ENCODE measurements around the gene ARHGAP23.

The ARHGAP23 gene

DNA sequence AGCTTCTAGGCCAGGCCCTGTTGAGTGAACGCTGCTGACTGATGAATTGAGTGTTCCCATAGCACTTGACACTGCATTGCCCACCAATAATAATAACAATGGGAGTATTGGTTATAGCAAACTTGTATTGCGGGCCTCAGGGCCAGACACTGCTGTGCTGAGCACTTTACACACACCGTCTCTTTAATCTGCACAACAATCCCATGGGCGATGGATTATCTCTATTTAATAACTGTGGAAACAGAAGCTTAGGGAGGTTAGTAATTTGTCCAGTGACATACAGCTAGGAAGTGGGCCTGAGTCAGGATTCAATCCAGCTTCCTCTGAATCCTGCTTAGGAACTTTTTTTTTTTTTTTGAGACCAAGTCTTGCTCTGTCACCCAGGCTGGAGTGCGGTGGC is 11.2 kb downstream of the ARHGAP23 start:
- DNase-seq (no peak), ATAC-seq (replicated peaks) (no peak)
- H3K36me3 Mint-ChIP-seq (ENCODE audit: insufficient read depth): peaks cover 4% of the 10 kb centered on the region
- peaks cover 9 to 52% of the 10 kb centered on the region in 2 donors for H3K27me3 Mint-ChIP-seq
- H3K27ac Mint-ChIP-seq: no peak overlapping the region
- peaks cover 0 to 4% of the 10 kb centered on the region in 2 donors for H3K4me1 Mint-ChIP-seq (ENCODE audit: low read depth in 2 of 2)
- H3K4me3 Mint-ChIP-seq: no peak overlapping the region
- H3K9me3 Mint-ChIP-seq: no peaks in the 10 kb centered on the region

DNA sequence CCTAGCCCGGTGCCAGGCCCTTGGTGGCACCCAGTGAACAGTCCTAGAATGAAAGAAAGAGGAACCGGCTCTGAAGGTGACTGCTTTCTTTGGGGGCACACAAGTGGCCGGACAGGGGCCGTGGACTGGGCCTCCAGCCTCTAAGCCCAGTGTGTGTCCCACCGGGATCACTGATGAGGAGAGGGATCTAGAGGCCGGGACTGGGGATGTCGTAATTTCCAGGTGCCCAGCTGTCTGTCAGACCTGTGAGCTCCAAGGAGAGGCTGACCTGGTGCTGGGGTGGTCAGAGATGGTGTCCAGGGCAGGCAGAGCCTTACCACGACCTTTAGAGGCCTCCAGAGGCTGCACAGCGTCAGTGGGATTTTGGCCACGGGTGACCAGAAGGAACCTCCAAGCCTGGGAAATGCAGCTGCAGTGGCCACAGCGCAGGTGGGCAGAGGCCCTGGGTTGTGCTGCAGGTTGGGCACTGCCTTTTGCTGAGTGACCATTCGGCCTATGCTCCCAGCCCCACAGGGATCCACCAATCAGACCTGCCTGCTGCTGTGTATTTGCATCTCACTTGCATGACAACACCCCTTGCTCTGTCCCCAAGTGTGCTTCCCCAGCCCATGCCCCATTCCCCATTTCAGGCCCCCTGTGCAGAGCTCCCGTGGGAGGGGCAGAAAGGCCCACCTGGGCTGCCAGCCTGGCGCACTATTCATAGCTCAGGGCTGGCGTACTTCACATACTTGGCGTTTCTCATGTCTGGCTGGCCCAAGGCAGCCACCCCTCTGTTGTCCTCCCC is 12.5 kb downstream of the ARHGAP23 start:
- Mint-ChIP-seq H3K27me3 (peaks cover 9 to 39% of the 10 kb centered on the region in 2 donors), H3K36me3 (ENCODE audit: insufficient read depth) (no peaks in the 10 kb centered on the region), H3K4me3 (no peak overlapping the region), H3K4me1 (ENCODE audit: low read depth in 2 of 2) (peaks cover 0 to 4% of the 10 kb centered on the region in 2 donors), H3K9me3 (no peaks in the 10 kb centered on the region), H3K27ac (no peak overlapping the region)
- ATAC-seq (replicated peaks) (no peak), DNase-seq (no peak)

DNA sequence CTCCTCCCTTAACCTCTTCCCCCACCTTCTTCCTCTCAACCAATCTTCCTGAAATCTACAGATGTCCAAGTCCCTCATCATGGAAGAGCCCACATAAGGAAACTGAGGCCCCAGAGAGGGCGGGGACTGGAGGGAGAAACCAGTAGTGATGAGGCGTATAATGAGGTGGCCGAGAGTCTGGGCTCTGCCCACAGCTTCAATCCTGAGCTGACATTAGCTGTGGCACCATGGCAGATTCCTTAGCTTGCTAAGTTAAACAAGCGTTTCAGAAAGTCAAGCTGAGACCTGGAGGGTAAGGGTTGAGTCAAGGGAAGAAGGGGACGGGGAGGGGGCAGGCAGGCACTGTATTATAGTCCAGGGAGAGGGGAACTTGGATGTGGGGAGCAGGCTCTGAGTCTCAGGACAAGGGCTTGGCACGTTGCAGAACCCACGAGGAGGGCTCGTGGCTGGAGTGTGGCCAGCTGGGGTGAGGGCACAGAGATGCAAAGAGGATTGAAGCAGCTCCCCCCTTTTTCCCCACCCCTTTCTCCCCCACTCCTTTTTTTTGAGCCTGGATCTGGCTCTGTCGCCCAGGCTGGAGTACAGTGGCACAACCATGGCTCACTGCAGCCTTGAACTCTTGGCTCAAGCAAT is 13.3 kb downstream of the ARHGAP23 start:
- ATAC-seq (replicated peaks) (no peak), DNase-seq (no peak)
- Mint-ChIP-seq H3K27ac (no peak overlapping the region), H3K4me1 (ENCODE audit: low read depth in 2 of 2) (peaks cover 0 to 4% of the 10 kb centered on the region in 2 donors), H3K9me3 (no peaks in the 10 kb centered on the region), H3K36me3 (ENCODE audit: insufficient read depth) (peaks cover 3% of the 10 kb centered on the region), H3K4me3 (no peak overlapping the region), H3K27me3 (peaks cover 9 to 36% of the 10 kb centered on the region in 2 donors)

DNA sequence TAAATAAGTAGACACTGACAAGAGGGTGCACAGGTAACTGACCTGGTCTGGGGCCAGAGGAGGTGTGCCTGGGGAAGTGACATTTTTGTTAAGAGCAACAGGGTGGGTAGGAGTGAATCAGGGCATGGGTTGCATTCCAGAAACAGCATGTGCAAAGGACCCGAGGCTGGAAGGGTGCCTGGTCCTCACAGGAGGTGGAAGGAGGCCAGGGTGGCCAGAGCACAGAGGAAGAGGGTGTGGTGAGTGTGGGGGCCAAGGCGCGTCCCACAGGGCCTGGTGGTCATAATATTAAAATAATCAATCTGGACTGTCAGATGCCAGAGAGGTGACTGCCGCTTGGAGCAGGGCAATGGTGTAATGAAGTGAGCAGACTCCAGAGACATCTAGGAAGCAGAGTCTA is 14.3 kb downstream of the ARHGAP23 start:
- H3K36me3 Mint-ChIP-seq (ENCODE audit: insufficient read depth): peaks cover 6% of the 10 kb centered on the region

DNA sequence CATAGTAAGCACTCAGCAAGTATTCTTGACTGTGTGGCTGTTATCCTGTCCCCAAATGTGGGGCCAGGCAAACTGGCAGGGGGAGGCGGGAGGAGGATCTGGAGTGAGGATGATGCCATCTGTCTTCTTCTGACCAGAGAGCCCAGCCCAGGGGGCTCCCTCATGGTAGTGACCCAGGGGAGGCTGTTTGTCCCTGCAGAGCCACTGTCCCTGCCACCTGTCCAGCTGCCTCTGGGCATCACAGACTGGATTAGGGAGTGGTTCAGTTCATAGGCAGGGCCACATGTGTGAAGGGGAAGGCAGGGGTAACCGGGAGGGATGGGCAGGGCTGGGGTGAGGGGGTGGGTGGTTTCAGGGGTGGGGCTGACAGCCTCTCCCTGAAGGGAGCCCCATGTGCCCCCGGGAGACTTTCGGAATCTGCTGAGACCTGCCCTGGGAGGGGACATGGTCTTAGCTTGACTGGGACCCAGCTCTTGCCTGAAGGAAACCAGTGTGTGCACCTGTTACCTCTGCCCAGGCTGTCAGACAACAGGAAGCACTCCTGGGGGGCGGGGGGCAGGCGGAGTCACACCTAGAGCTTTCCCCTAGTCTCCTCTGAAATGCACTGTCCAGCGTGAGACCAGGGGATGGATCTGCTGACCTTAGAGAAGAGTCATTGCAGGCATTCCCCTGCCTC is 15.2 kb downstream of the ARHGAP23 start:
- no peak for DNase-seq
- Mint-ChIP-seq H3K9me3 (no peaks in the 10 kb centered on the region), H3K27ac (no peak overlapping the region), H3K4me3 (no peak overlapping the region), H3K4me1 (ENCODE audit: low read depth in 2 of 2) (peaks cover 0 to 4% of the 10 kb centered on the region in 2 donors), H3K36me3 (ENCODE audit: insufficient read depth) (peaks cover 6% of the 10 kb centered on the region), H3K27me3 (peaks cover 9 to 36% of the 10 kb centered on the region in 2 donors)
- peak; percentile 22 for ATAC-seq (replicated peaks)

More for the DNA sequence above, 14.3 kb downstream of the ARHGAP23 start:
- H3K27me3 Mint-ChIP-seq: peaks cover 9 to 36% of the 10 kb centered on the region in 2 donors
- H3K4me3 Mint-ChIP-seq: no peak overlapping the region
- ATAC-seq (replicated peaks) (no peak), DNase-seq (no peak)
- H3K27ac Mint-ChIP-seq: no peak overlapping the region
- H3K9me3 Mint-ChIP-seq: no peaks in the 10 kb centered on the region
- H3K4me1 Mint-ChIP-seq (ENCODE audit: low read depth in 2 of 2): peaks cover 0 to 4% of the 10 kb centered on the region in 2 donors

DNA sequence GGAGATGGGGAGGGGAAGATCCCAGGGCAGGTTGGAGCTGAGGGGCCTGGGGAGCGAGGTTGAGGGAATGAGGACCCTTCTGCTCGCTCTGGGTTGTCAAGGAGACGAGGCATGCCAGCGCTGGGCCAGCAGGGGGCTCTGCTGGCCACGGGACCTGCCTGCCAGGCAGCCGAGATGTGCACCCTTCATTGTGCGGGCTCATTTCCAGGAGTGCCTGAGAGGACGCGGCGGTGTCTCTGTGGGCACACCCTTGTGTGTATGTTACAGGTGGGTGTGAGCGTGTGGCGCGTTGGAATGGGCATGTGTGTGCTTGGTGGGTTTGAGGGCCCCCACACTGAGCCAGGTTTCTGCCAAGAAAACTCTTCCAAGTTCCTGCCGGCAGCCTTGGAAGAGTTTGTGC is 15.9 kb downstream of the ARHGAP23 start:
- Mint-ChIP-seq H3K4me3 (peak overlapping the region in 1 of 2 donors; percentile 19), H3K4me1 (ENCODE audit: low read depth in 2 of 2) (peaks cover 0 to 4% of the 10 kb centered on the region in 2 donors), H3K27me3 (peaks cover 12 to 41% of the 10 kb centered on the region in 2 donors), H3K9me3 (no peaks in the 10 kb centered on the region), H3K36me3 (ENCODE audit: insufficient read depth) (peaks cover 6% of the 10 kb centered on the region), H3K27ac (no peak overlapping the region)
- ATAC-seq (replicated peaks) (peak; percentile 79), DNase-seq (peak; percentile 23 to 31 (median 29))

DNA sequence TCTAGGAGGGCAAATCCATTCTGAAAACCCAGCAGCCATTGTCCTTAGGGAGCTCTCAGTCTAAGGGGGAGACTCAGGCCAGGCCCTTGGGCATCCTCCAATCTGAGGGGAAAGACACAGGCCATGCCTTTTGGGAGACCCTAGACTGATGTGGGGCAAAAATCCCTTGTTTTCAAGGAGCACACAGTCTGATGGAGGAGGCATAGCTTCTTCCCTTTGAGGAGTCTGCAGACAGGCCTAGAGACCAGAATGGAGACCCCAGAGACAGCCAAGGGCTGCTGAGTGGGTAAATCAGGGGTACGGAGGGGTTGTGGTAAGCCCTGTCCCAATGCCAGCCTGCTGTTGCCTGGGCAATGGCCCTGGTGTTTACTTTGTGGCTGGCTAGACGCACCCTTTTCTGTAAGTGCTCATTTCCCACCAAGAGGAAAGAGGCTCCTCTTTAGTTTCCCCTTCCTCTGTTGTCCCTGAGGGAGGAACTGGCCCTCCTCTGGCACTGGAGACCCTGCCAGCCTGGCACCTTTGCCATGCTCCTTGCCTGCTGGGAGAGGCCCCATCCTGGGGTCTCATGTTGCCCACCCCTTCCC is 19.3 kb downstream of the ARHGAP23 start:
- ATAC-seq (replicated peaks) (no peak), DNase-seq (no peak)
- peaks cover 37 to 54% of the 10 kb centered on the region in 2 donors for H3K27me3 Mint-ChIP-seq
- H3K4me1 Mint-ChIP-seq (ENCODE audit: low read depth in 2 of 2): peaks cover 2 to 8% of the 10 kb centered on the region in 2 donors
- peaks cover 6% of the 10 kb centered on the region for H3K36me3 Mint-ChIP-seq (ENCODE audit: insufficient read depth)
- H3K27ac Mint-ChIP-seq: no peak overlapping the region
- no peaks in the 10 kb centered on the region for H3K9me3 Mint-ChIP-seq
- no peak overlapping the region for H3K4me3 Mint-ChIP-seq

DNA sequence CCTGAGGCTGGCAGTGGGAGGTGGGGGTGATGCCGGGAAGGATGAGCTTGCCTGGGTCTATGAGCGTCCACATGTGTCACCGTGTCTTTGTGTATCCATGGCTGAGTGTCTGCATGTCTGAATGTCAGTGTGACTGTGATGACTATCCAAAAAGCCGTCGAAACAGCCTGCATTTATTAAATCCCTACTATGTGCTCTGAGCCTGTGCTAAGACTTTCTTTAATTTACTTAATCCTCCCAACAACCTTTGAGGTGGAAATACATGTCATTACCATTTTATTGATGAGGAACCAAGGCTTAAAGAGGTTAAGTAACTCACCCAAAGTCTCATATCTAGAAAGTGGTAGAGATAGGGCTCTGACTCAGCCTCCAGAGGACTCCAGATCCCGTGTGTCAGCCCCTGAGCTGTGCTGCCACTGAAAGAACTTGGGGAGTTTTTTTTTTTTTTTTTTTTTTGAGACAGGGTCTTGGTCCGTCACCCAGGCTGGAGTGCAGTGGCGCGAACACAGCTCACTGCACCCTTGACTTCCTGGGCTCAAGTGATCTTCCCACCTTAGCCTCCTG is 20.0 kb downstream of the ARHGAP23 start:
- H3K36me3 Mint-ChIP-seq (ENCODE audit: insufficient read depth): peaks cover 6% of the 10 kb centered on the region
- peaks cover 41 to 55% of the 10 kb centered on the region in 2 donors for H3K27me3 Mint-ChIP-seq
- no peaks in the 10 kb centered on the region for H3K9me3 Mint-ChIP-seq
- H3K4me3 Mint-ChIP-seq: no peak overlapping the region
- DNase-seq: no peak
- no peak overlapping the region for H3K27ac Mint-ChIP-seq
- H3K4me1 Mint-ChIP-seq (ENCODE audit: low read depth in 2 of 2): peaks cover 9 to 15% of the 10 kb centered on the region in 2 donors
- no peak for ATAC-seq (replicated peaks)

DNA sequence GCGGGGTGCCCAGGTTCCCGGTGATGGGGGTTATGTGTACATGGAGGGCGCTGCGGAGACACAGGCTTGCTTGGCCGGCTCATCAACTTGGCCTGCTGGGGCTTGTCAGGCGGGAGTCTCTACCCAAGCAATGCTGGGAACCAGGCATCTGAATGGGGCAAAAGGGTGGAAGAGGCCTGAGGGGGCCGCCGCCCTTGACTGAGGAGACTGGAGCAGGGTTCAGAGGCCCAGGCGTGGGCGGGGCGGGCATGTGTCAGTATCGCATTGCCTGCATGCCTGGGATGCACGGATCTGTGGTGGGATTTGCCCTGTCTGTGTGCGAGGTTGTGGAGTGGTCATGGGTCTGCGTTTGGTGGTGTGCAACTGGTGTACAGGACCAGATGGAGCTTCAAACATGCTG is 21.1 kb downstream of the ARHGAP23 start:
- H3K27ac Mint-ChIP-seq: no peak overlapping the region
- H3K4me1 Mint-ChIP-seq (ENCODE audit: low read depth in 2 of 2): peaks cover 11 to 13% of the 10 kb centered on the region in 2 donors
- no peak for DNase-seq
- H3K36me3 Mint-ChIP-seq (ENCODE audit: insufficient read depth): peaks cover 6% of the 10 kb centered on the region
- ATAC-seq (replicated peaks): no peak
- H3K9me3 Mint-ChIP-seq: no peaks in the 10 kb centered on the region
- H3K27me3 Mint-ChIP-seq: peaks cover 44 to 55% of the 10 kb centered on the region in 2 donors
- no peak overlapping the region for H3K4me3 Mint-ChIP-seq

DNA sequence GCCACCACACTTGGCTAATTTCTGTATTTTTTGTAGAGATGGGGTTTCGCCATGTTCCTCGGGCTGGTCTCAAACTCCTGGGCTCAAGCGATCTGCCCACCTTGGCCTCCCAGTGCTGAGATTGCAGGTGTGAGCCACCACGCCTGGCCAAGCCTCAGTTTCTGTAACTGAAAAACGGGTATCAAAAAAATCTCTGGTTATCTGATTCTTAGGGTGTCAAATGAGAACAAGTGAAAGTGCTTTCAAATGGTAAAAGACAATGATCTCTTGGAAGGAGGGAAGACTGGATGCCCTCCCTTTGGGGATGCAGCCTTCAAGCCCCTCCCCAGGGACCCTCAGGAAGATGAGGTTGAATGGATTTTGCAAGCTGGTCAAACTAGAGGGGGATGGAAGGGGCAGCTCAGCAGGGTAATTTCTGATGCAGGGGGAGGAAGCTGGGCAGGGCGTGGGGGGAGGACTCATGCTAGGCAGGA is 22.3 kb downstream of the ARHGAP23 start:
- peaks cover 53 to 66% of the 10 kb centered on the region in 2 donors for H3K27me3 Mint-ChIP-seq
- peaks cover 6% of the 10 kb centered on the region for H3K36me3 Mint-ChIP-seq (ENCODE audit: insufficient read depth)
- ATAC-seq (replicated peaks) (no peak), DNase-seq (no peak)
- no peak overlapping the region for H3K27ac Mint-ChIP-seq
- no peaks in the 10 kb centered on the region for H3K9me3 Mint-ChIP-seq
- peaks cover 17 to 19% of the 10 kb centered on the region in 2 donors for H3K4me1 Mint-ChIP-seq (ENCODE audit: low read depth in 2 of 2)
- no peak overlapping the region for H3K4me3 Mint-ChIP-seq

DNA sequence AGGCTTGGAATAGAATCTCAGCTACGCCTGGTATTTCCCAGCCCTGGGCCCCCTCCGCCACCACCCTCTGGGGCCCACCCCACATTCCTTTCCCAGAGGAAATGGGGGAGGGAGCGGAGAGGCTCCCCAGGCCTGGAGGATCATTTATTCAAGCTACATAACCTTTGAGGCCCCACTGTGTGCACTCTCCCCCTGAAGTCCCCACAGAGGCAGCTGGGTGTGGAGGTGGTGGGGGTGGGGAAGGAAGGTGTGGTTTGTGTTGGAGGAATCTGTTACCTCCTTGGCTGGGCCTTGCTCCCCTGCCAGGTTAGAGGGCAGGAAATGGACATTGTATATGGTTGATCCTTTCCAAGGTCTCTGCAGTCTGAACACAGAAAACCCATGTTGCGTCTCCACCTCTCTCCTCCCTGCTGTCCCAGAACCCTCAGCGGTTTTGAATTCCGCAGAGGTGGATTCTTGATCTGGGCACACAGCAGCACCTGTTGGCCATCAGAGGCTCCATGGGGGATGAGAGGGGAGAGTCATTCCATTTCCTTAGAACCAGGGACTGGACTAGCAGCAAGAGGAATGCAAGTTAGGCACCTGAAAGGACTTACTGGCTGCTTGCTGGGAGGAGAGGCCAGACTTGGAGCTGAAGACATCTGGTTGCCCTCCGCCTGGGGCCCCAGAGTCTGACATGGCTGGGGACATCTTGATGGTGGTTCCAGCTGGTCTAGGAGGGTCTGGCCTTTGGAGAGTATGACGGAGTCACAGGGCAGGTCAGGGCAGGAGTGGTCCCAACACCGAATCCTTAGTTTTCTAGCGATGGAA is 23.0 kb downstream of the ARHGAP23 start:
- peaks cover 17 to 21% of the 10 kb centered on the region in 2 donors for H3K4me1 Mint-ChIP-seq (ENCODE audit: low read depth in 2 of 2)
- no peaks in the 10 kb centered on the region for H3K9me3 Mint-ChIP-seq
- no peak overlapping the region for H3K4me3 Mint-ChIP-seq
- H3K27me3 Mint-ChIP-seq: peaks cover 56 to 71% of the 10 kb centered on the region in 2 donors
- DNase-seq (no peak), ATAC-seq (replicated peaks) (no peak)
- no peak overlapping the region for H3K27ac Mint-ChIP-seq
- peaks cover 6% of the 10 kb centered on the region for H3K36me3 Mint-ChIP-seq (ENCODE audit: insufficient read depth)

DNA sequence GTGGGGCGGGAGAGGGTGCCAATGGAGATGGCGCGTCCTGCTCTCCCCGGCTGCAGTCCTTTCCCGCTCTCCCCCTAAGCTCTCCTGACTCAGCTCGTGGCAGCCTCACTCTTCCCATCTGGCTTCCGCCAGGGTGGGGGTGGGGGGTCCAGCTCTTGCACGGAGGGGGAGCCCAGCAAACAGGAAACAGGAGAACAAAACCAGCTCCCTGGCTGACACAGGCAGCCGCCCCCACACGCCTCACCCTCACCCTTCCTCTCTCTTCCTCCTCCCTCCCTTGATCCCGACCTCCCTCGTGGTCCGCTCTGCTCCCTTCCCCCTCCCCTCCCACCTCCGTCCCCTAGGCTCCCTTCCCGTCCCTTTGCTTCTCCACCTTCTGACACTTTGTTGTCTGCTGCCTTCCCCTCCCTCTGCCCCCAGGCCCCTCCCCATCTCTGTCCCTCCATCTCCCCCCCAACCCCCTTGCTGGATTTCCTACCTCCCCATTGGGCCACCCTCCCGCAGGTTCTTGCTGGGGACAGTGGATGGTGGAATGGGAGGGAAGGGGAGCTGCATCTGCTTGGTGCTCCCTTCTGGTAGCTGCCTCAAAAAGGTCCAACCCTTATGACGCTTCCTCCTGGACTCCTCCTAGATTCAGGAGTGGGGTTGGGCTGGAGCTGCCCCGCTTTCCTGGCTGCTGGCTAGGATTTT is 23.7 kb downstream of the ARHGAP23 start:
- no peak for DNase-seq

More for the DNA sequence above, 23.7 kb downstream of the ARHGAP23 start:
- no peak for ATAC-seq (replicated peaks)
- Mint-ChIP-seq H3K27me3 (peaks cover 57 to 79% of the 10 kb centered on the region in 2 donors), H3K4me1 (ENCODE audit: low read depth in 2 of 2) (peaks cover 17 to 21% of the 10 kb centered on the region in 2 donors), H3K9me3 (no peaks in the 10 kb centered on the region), H3K27ac (no peak overlapping the region), H3K36me3 (ENCODE audit: insufficient read depth) (no peaks in the 10 kb centered on the region), H3K4me3 (peak overlapping the region; percentile 56 to 79)
